HS-27A (cell line): Measurements from ENCODE around the gene TMEM135.
A peak's percentile ranks its signal among the peaks of the same experiment; 100 is the strongest.
"Not testable (repeated sequence)": the region's sequence is repeated elsewhere in the genome, so short reads cannot be mapped to it uniquely, and the experiment has no call there.

Experiments used
- DNase-seq: peaks from one replicate; pipeline ENCODE4 v3.0.0-alpha.2; 2012; ENCODE audit warnings: low read depth, missing footprints

Gene TMEM135

GRCh38 chr11:87143641-87144040, 105.9 kb downstream of the TMEM135 start:
- DNase-seq = no peak

GRCh38 chr11:87144252-87144651, 106.5 kb downstream of the TMEM135 start:
- no peak for DNase-seq

- DNase-seq = no peak
Observed at GRCh38 chr11:87148749-87149148, 111.0 kb downstream of the TMEM135 start.

GRCh38 chr11:87149782-87150181, 112.0 kb downstream of the TMEM135 start:
- not testable (repeated sequence) for DNase-seq

- DNase-seq = no peak
Observed at GRCh38 chr11:87150936-87151335, 113.2 kb downstream of the TMEM135 start.

GRCh38 chr11:87154246-87154645, 116.5 kb downstream of the TMEM135 start:
- DNase-seq = no peak

GRCh38 chr11:87156970-87157369, 119.2 kb downstream of the TMEM135 start:
- DNase-seq = no peak

- DNase-seq = not testable (repeated sequence)
Observed at GRCh38 chr11:87169076-87169475, 131.3 kb downstream of the TMEM135 start.

GRCh38 chr11:87173185-87174039, 135.7 kb downstream of the TMEM135 start:
- DNase-seq = no peak

- DNase-seq = no peak
Observed at GRCh38 chr11:87174870-87175269, 137.1 kb downstream of the TMEM135 start.

GRCh38 chr11:87176044-87176443, 138.3 kb downstream of the TMEM135 start:
- peak; percentile 51 for DNase-seq

- DNase-seq = no peak
Observed at GRCh38 chr11:87179621-87180020, 141.9 kb downstream of the TMEM135 start.

GRCh38 chr11:87180742-87181141, 143.0 kb downstream of the TMEM135 start:
- DNase-seq = no peak

GRCh38 chr11:87181143-87181542, 143.4 kb downstream of the TMEM135 start:
- no peak for DNase-seq

GRCh38 chr11:87185228-87185627, 147.5 kb downstream of the TMEM135 start:
- DNase-seq = no peak

- DNase-seq = no peak
Observed at GRCh38 chr11:87187076-87187475, 149.3 kb downstream of the TMEM135 start.

- DNase-seq = no peak
Observed at GRCh38 chr11:87187930-87188329, 150.2 kb downstream of the TMEM135 start.

GRCh38 chr11:87188396-87188795, 150.7 kb downstream of the TMEM135 start:
- DNase-seq = not testable (repeated sequence)

GRCh38 chr11:87188921-87189320, 151.2 kb downstream of the TMEM135 start:
- not testable (repeated sequence) for DNase-seq

- no peak for DNase-seq
Observed at GRCh38 chr11:87190071-87190470, 152.3 kb downstream of the TMEM135 start.

GRCh38 chr11:87193756-87194470, 156.2 kb downstream of the TMEM135 start:
- DNase-seq = no peak

- DNase-seq = no peak
Observed at GRCh38 chr11:87194985-87195820, 157.5 kb downstream of the TMEM135 start.
